Sigmoid colon (tissue), 4 donors: ENCODE results near the gene KIF1A.

ENCODE experiments used
- EP300 ChIP-seq, 4 donors: sonication (generic); formaldehyde crosslinking; IDR thresholded peaks; one replicate each; pipeline ENCODE4 v1.6.1; 2017; ENCODE audit warnings: antibody characterized with exemption in 4 of 4
- POLR2A ChIP-seq, 2 donors: fragments of 450-650 bp; IDR thresholded peaks; one replicate each; pipeline ENCODE4 v1.6.1; 2016; ENCODE audit warnings: antibody characterized with exemption in 2 of 2, mild to moderate bottlenecking in 2 of 2, moderate library complexity in 2 of 2
- POLR2AphosphoS5 ChIP-seq, 4 donors: sonication (generic); formaldehyde crosslinking; IDR thresholded peaks; one replicate each; pipeline ENCODE4 v1.6.1; 2017; ENCODE audit warnings: antibody characterized with exemption in 4 of 4
- TF ChIP-seq, protein P1 (sequence below), 4 experiments: fragments of 450-650 bp in 3 of 4; fragments of 200-600 bp in 1 of 4; IDR thresholded peaks; one replicate each; pipeline ENCODE4 v1.5.1; 2016 to 2019; ENCODE audit warnings: antibody characterized with exemption in 4 of 4, mild to moderate bottlenecking in 3 of 4, moderate library complexity in 2 of 4

DNA sequence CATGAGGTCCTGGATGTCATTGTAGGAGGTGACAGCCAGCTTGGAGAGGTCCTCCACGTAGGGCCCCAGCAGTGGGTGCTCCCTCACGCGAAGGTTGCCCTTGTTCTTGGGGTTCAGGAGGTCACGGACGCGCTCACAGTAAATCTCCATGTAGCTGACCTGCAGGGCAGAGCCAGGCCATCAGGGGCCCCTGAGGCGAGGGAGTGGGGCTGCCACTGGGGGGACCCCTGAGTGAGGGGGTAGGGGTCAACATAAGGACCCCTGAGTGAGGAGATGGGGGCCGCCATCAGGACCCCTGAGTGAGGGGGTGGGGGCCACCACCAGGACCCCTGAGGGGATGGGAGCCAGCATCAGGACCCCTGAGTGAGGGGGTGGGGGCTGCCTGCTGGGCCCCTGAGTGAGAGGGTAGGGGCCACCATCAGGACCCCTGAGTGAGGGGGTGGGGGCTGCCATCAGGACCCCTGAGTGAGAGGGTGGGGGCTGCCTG is 33.6 kb downstream of the KIF1A start:
- TF ChIP-seq, protein P1, sequence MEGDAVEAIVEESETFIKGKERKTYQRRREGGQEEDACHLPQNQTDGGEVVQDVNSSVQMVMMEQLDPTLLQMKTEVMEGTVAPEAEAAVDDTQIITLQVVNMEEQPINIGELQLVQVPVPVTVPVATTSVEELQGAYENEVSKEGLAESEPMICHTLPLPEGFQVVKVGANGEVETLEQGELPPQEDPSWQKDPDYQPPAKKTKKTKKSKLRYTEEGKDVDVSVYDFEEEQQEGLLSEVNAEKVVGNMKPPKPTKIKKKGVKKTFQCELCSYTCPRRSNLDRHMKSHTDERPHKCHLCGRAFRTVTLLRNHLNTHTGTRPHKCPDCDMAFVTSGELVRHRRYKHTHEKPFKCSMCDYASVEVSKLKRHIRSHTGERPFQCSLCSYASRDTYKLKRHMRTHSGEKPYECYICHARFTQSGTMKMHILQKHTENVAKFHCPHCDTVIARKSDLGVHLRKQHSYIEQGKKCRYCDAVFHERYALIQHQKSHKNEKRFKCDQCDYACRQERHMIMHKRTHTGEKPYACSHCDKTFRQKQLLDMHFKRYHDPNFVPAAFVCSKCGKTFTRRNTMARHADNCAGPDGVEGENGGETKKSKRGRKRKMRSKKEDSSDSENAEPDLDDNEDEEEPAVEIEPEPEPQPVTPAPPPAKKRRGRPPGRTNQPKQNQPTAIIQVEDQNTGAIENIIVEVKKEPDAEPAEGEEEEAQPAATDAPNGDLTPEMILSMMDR (IDR thresholded peaks at IDR 0.05): no peak
- TF ChIP-seq POLR2A (IDR thresholded peaks at IDR 0.05) (no peak), EP300 (IDR thresholded peaks at IDR 0.05) (no peak), POLR2AphosphoS5 (IDR thresholded peaks at IDR 0.05) (no peak)
